Lower leg skin (tissue), 3 donors: Measurements from ENCODE around the gene VGLL3.

Experiments used
- POLR2A ChIP-seq, 2 donors: fragments of 450-650 bp; IDR thresholded peaks; one replicate each; pipeline ENCODE4 v1.6.1; 2016 to 2017; ENCODE audit warnings: antibody characterized with exemption in 2 of 2, mild to moderate bottlenecking in 1 of 2, moderate library complexity in 1 of 2
- TF ChIP-seq, protein P1 (sequence below), 3 donors: fragments of 450-650 bp; IDR thresholded peaks; one replicate each; pipeline ENCODE4 v1.5.1; 2016; ENCODE audit warnings: antibody characterized with exemption in 3 of 3, mild to moderate bottlenecking in 3 of 3, moderate library complexity in 2 of 3

DNA sequence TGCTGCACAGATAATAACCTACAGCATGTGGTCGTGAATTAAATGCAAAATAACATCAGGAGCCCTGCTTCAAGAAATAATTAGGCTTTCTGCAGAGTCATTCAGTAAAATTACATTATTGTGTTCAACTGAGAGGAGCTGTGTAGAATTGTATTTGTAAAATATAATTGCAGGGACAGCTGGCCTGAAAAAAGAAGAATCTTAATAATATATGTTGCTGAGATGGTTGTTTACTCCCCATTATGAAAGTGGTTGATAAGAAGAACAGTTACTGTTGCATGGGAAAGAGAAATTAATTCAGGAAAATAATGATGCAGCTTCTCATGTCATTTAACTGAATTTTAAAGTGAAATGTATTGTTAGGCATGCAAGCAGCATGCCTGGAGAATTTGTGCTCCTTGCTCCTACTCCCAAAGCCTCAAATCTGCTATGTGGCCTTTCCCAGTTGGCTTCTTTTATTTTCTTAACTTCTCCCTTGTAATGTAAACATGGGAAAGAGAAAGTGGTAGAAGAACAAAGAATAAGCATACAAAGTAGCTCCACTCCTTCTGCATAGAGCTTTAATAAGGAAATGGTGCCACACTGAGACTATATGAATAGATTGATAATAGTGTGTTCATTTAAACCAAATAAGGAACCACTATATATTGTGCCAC, 100.1 kb downstream of the VGLL3 start:
- TF ChIP-seq, protein P1, sequence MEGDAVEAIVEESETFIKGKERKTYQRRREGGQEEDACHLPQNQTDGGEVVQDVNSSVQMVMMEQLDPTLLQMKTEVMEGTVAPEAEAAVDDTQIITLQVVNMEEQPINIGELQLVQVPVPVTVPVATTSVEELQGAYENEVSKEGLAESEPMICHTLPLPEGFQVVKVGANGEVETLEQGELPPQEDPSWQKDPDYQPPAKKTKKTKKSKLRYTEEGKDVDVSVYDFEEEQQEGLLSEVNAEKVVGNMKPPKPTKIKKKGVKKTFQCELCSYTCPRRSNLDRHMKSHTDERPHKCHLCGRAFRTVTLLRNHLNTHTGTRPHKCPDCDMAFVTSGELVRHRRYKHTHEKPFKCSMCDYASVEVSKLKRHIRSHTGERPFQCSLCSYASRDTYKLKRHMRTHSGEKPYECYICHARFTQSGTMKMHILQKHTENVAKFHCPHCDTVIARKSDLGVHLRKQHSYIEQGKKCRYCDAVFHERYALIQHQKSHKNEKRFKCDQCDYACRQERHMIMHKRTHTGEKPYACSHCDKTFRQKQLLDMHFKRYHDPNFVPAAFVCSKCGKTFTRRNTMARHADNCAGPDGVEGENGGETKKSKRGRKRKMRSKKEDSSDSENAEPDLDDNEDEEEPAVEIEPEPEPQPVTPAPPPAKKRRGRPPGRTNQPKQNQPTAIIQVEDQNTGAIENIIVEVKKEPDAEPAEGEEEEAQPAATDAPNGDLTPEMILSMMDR (IDR thresholded peaks at IDR 0.05), result no peak
- no peak for TF ChIP-seq POLR2A (IDR thresholded peaks at IDR 0.05)
